ENCODE results near the gene BCL11B. TPM values are rescaled to one million over a fixed set of nuclear protein-coding genes. Genes with fewer than 3 reads are reported as not detected.

BCL11B gene
- total and polyA plus RNA-seq, 2 donors (not counting 1 experiment from before 2014, with no cell fraction given) = 0.33 to 0.42 TPM

GRCh38 chr14:99190696-99191394 lies 81.2 kb downstream of the BCL11B start:
- H3K4me1 Mint-ChIP-seq = no peaks in the 10 kb centered on the region
- Histone ChIP-seq H3K9me3 (ENCODE audit: control extremely low read depth in 1 of 3, control insufficient read depth in 2 of 3, insufficient read depth in 1 of 3, low read length in 2 of 3) (peaks cover 0 to 25% (median 0%) of the 10 kb centered on the region in 3 donors), H3K79me2 (ENCODE audit: control insufficient read depth, insufficient read depth, low read length) (no peaks in the 10 kb centered on the region), H3K4me3 (ENCODE audit: control extremely low read depth in 1 of 5, extremely low read depth in 1 of 5, insufficient read depth in 1 of 5, low read depth in 2 of 5, low read length in 4 of 5) (no peak overlapping the region), H3K4me2 (replicated peaks; ENCODE audit: low read depth, low read length, poor library complexity, severe bottlenecking) (no peak overlapping the region), H3K27me3 (replicated peaks in 1 of 4; ENCODE audit: control extremely low read depth in 1 of 4, control insufficient read depth in 3 of 4, insufficient read depth in 4 of 4, low read length in 3 of 4) (no peaks in the 10 kb centered on the region), H3K9ac (ENCODE audit: low read length) (no peak overlapping the region), H3K27ac (ENCODE audit: low read length in 2 of 2) (no peak overlapping the region), H3K4me1 (ENCODE audit: control insufficient read depth in 2 of 2, insufficient read depth in 2 of 2, low read length in 2 of 2) (no peaks in the 10 kb centered on the region), H4K20me1 (ENCODE audit: control insufficient read depth, insufficient read depth, low read length, poor library complexity, severe bottlenecking) (no peaks in the 10 kb centered on the region), H2AFZ (ENCODE audit: insufficient read depth, low read depth, low read length, poor library complexity, severe bottlenecking) (no peak overlapping the region), H3K36me3 (replicated peaks in 1 of 2; ENCODE audit: control extremely low read depth in 1 of 2, control insufficient read depth in 1 of 2, extremely low read depth in 1 of 2, insufficient read depth in 2 of 2, low read length in 1 of 2) (no peaks in the 10 kb centered on the region)
- DNase-seq (no peak), ATAC-seq (ENCODE audit: low read depth) (no peak)
- POLR2A ChIA-PET = no interaction called here
- CTCF ChIA-PET = no interaction called here
- no peaks in the 10 kb centered on the region for H3K27me3 Mint-ChIP-seq
- H3K4me3 Mint-ChIP-seq = no peak overlapping the region
- TF ChIP-seq CTCF (IDR thresholded peaks at IDR 0.05) = no peak
- no peak for TF ChIP-seq EZH2 (IDR thresholded peaks at IDR 0.05; ENCODE audit: borderline replicate concordance, insufficient read depth, low read depth, low read length, poor library complexity, severe bottlenecking)
- H3K9me3 Mint-ChIP-seq (ENCODE audit: insufficient read depth) = no peaks in the 10 kb centered on the region
- intact Hi-C loops (cut with micrococcal nuclease) = no loop called here
- H3K27ac Mint-ChIP-seq = no peak overlapping the region
- 87% methylated on average over 4 of the region's 11 CpGs for WGBS (ENCODE audit: insufficient coverage)

- Histone ChIP-seq H4K20me1 (ENCODE audit: control insufficient read depth, insufficient read depth, low read length, poor library complexity, severe bottlenecking) (no peaks in the 10 kb centered on the region), H3K27ac (ENCODE audit: low read length in 2 of 2) (no peak overlapping the region), H3K9ac (ENCODE audit: low read length) (no peak overlapping the region), H3K27me3 (replicated peaks in 1 of 4; ENCODE audit: control extremely low read depth in 1 of 4, control insufficient read depth in 3 of 4, insufficient read depth in 4 of 4, low read length in 3 of 4) (no peaks in the 10 kb centered on the region), H3K4me2 (replicated peaks; ENCODE audit: low read depth, low read length, poor library complexity, severe bottlenecking) (no peak overlapping the region), H2AFZ (ENCODE audit: insufficient read depth, low read depth, low read length, poor library complexity, severe bottlenecking) (no peak overlapping the region), H3K4me1 (ENCODE audit: control insufficient read depth in 2 of 2, insufficient read depth in 2 of 2, low read length in 2 of 2) (no peaks in the 10 kb centered on the region), H3K4me3 (ENCODE audit: control extremely low read depth in 1 of 5, extremely low read depth in 1 of 5, insufficient read depth in 1 of 5, low read depth in 2 of 5, low read length in 4 of 5) (no peak overlapping the region), H3K9me3 (ENCODE audit: control extremely low read depth in 1 of 3, control insufficient read depth in 2 of 3, insufficient read depth in 1 of 3, low read length in 2 of 3) (peaks cover 0 to 19% (median 0%) of the 10 kb centered on the region in 3 donors), H3K36me3 (replicated peaks in 1 of 2; ENCODE audit: control extremely low read depth in 1 of 2, control insufficient read depth in 1 of 2, extremely low read depth in 1 of 2, insufficient read depth in 2 of 2, low read length in 1 of 2) (no peaks in the 10 kb centered on the region), H3K79me2 (ENCODE audit: control insufficient read depth, insufficient read depth, low read length) (no peaks in the 10 kb centered on the region)
- ChIA-PET POLR2A (no interaction called here), CTCF (no interaction called here)
- Mint-ChIP-seq H3K9me3 (ENCODE audit: insufficient read depth) (no peaks in the 10 kb centered on the region), H3K27me3 (no peaks in the 10 kb centered on the region), H3K27ac (no peak overlapping the region), H3K4me1 (no peaks in the 10 kb centered on the region), H3K4me3 (no peak overlapping the region)
- DNase-seq (no peak), ATAC-seq (ENCODE audit: low read depth) (no peak)
- intact Hi-C loops (cut with micrococcal nuclease) = no loop called here
- TF ChIP-seq CTCF (IDR thresholded peaks at IDR 0.05) (no peak), EZH2 (IDR thresholded peaks at IDR 0.05; ENCODE audit: borderline replicate concordance, insufficient read depth, low read depth, low read length, poor library complexity, severe bottlenecking) (no peak)
- 97% methylated on average over 24 of the region's 26 CpGs for WGBS (ENCODE audit: insufficient coverage)
Measured at GRCh38 chr14:99189201-99189801, 82.7 kb downstream of the BCL11B start.
